Stimulated activated CD8-positive, alpha-beta memory T cell treated with anti-CD3 and anti-CD28 coated beads, Interleukin-12 subunit alpha, Interleukin-12 subunit beta, amount 100 ng/mL, for 4 hours (primary cell): ENCODE data around the gene OR1L6.

ENCODE experiments used
- DNase-seq: peaks from one replicate; pipeline ENCODE4 v3.0.0-alpha.2; 2020; ENCODE audit warnings: low read depth

OR1L6 gene

DNA sequence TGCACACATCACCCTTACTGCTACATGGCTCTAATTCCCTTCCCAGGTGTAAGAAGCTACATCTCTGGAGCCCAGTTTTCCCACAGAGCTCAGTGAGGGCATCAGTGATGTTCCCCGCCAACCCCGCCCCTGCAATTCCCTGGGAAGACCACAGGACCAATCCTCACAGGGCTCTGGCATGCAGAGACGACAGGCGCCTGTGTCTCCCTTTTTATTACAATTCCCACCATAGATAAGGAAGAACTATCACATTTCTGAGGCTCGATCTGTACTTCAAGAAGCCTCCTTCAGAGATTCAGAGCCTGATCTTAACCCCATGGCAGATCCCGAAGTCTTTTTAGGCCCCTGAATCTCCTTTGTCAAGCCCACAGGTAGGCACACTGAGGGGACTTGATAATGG, at the start of gene OR1L6:
TSS of gene OR1L6 (plus strand) at position 301 of the 400 bp plus-strand sequence. CDS start 7,545 bp downstream, outside the sequence.
- DNase-seq, result no peak

- DNase-seq, result no peak
Observed at GRCh38 chr9:122695696-122696095, 46.4 kb upstream of the OR1L6 start.

DNA sequence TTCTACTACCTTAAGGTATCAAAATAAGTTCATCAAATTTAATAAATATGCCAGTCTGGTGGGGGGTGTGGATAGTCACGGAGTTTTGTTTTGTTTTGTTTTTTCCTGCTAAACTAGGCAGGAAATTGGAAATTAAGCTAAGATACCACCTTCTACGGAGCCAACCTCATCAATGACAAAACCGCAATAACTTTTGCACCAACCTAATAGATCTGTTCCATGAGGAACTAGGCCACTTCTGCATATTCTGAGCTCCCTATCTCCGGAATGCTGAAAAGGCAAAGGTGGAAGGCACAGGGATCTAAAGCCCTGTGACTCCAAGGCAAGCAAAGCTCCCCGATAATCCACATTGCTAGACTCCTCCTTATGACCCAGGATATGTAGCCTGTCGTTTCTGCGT, 24.1 kb upstream of the OR1L6 start:
- no peak for DNase-seq

DNA sequence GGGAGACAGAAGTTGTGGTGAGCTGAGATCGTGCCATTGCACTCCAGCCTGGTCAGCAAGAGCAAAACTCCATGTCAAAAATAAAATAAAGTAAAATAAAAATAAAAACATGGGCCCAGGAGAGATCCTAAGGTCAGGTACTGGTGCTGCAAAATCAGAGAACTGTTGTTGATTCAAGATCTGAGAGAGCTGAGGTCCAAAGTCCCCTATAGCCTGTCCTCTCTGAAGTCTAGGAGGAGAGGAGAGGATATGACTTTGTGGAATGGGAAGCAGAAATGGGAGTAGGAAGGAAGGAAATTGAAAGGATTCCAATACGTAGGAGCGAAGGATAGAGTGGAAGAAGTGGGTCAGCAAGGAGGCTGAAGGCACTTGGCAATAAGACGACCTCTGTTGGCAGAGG, 22.9 kb upstream of the OR1L6 start:
- DNase-seq, result no peak

DNA sequence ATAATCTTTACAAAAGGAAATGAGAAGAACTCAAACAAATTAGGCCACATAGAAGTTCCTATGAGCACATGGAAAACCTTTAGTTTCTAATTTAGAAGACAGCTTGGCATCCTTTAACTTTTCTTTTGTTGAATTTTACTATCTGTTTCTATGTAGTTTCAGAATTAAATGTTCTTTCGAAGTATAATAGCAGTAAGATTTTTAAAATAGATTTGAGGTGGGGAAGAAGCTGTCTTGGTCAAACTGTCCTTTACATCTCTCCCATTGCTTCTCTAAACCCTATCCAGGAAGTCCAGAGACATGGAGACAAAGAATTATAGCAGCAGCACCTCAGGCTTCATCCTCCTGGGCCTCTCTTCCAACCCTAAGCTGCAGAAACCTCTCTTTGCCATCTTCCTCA, 18.4 kb upstream of the OR1L6 start, which contains the start of gene OR1L4:
TSS of gene OR1L4 (plus strand) at position 301 of the 400 bp plus-strand sequence. CDS start at position 301, 0 bp downstream.
- DNase-seq, result no peak

DNA sequence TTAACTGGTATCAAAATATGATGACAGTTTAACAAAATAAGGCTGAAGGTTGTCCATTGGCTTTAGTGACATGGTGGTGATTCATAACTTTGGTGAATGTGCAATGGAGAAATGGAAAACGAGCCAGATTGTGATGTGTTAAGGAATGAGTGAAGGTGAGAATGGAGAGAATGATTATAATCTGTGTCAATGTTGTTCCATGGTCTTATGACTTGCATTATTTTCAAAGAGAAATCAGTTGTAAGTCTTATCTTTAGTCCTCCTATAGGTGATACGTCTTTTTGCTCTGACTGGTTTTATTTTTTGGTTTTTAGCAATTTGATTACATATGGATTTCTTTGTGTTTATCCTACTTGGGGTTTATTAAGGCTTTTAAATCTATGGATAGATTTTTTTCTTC, 12.7 kb downstream of the OR1L6 start:
- DNase-seq, result no peak

GRCh38 chr9:122767817-122768216, 25.7 kb downstream of the OR1L6 start:
- no peak for DNase-seq

DNA sequence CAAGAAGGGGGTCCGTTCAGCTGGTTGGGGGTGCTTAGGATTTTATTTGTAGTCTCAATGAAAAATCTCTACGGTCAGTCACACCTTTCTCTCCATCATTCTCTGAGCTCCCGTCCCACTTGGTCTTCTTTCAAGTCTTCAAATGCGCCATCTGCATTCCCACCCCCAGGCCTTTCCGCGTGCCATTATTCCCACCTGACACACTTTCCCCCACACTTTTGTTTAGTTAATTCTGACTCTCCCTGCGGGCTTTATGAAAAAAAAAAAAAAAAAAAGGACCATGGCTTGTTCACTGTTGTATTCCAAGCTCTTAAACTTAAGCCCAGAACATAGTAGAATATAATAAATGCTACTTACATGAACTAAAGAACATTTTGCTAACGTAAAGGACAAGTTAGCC, 34.9 kb downstream of the OR1L6 start:
- DNase-seq, result no peak

GRCh38 chr9:122777935-122778627, 36.0 kb downstream of the OR1L6 start:
- DNase-seq, result no peak

DNA sequence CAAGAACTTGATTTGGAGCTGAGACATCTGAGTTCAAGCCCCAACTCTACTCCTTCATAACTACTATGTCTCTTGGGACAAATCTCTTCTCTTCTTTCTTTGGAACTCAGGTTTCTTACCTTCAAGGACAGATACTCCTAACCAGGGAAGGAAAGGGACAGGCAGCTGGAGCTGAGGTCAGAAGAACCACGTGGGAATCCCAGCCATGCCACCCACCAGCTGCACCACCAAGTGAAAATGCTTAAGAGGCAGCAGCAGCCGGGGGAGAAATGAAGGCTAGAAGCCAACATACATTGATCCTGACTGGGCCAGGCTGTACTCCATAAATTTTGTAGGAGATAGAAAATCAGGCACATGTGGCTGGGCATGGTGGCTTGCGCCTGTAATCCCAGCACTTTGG, 37.1 kb downstream of the OR1L6 start:
- no peak for DNase-seq

DNA sequence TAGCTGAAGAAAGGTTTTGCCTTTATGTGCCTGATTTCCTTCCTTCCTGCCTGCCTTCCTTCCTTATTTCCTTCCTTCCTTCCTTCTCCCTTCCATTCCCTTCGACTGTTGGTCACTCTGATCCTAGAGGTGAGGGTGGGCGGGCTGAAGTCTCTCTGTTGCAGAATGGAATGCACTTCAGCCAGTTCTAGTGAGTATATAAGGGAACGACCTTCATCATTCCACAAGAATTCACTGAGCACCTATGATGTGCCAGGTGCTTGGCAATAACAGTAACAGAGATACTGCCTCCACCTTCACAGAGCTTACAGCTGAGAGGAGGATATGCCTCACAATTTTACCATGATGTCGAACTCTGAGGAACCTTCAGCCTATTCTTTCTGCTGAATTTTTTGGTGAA, 37.9 kb downstream of the OR1L6 start:
- DNase-seq, result no peak

DNA sequence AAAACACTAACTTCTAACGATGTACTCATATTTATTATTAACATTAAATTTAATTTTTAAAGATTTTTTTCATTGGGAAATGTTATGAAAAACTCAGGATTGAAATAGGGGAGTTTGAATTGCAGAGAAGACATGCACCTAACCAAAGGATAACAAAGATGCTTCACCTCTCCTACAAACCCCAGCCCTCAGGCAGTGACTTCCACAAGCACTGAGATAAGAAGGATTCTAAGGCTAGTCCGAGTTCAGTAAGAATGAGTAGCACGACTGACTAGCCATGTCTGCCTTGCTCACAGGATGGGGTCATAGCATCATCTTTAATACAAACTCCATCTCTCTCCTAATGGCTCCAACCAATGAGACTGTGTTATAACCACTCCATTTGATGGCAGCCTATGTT, 39.6 kb downstream of the OR1L6 start:
- DNase-seq, result no peak

DNA sequence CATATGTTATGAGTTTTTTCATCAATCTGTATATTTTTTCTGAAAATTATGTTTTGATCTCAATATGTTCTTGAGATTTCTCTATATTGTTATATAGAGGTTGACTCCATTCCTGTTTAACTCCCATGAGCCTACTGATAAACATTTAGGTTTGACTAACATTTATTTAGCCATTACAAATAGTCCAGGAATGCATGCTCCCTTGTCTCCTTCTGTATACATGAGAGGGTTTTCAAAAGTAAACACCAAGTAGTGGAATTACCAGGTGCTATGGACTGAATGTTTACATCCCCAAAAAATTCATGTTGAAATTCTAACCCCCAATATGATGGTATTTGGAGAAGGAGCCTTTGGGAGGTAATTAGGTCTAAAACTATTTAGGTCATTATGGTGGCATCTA, 43.2 kb downstream of the OR1L6 start:
- DNase-seq, result no peak

GRCh38 chr9:122786338-122786737, 44.2 kb downstream of the OR1L6 start:
- DNase-seq, result no peak

DNA sequence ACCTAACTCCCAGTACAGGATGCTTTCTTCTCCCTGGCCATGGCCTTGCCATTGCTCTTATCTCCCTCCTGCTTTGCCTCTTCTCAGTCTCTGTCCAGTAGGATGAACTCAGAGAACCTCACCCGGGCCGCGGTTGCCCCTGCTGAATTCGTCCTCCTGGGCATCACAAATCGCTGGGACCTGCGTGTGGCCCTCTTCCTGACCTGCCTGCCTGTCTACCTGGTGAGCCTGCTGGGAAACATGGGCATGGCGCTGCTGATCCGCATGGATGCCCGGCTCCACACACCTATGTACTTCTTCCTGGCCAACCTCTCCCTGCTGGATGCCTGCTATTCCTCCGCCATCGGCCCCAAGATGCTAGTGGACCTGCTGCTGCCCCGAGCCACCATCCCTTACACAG, 46.7 kb downstream of the OR1L6 start, which contains the start of gene OR5C1:
TSS of gene OR5C1 (plus strand) at position 103 of the 400 bp plus-strand sequence. CDS start at position 103, 0 bp downstream.
- no peak for DNase-seq

DNA sequence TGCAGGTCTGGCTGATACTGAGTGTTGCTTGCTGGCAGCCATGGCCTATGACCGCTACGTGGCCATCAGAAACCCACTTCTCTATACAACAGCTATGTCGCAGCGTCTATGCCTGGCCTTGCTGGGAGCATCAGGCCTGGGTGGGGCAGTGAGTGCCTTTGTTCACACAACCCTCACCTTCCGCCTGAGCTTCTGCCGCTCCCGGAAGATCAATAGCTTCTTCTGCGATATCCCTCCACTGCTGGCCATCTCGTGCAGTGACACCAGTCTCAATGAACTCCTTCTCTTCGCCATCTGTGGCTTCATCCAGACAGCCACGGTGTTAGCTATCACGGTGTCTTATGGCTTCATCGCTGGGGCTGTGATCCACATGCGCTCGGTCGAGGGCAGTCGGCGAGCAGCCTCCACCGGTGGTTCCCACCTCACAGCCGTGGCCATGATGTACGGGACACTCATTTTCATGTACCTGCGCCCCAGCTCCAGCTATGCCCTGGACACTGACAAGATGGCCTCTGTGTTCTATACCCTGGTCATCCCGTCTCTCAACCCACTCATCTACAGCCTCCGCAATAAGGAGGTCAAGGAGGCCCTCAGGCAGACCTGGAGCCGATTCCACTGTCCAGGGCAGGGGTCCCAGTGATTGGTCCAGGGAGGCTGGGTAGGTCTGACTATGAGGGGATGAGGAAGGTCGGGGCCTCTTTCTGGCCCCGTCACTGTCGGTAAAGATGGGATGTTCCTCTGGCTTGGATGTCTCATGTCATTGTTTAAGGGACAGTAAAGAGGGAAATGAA, 47.3 kb downstream of the OR1L6 start:
- no peak for DNase-seq

DNA sequence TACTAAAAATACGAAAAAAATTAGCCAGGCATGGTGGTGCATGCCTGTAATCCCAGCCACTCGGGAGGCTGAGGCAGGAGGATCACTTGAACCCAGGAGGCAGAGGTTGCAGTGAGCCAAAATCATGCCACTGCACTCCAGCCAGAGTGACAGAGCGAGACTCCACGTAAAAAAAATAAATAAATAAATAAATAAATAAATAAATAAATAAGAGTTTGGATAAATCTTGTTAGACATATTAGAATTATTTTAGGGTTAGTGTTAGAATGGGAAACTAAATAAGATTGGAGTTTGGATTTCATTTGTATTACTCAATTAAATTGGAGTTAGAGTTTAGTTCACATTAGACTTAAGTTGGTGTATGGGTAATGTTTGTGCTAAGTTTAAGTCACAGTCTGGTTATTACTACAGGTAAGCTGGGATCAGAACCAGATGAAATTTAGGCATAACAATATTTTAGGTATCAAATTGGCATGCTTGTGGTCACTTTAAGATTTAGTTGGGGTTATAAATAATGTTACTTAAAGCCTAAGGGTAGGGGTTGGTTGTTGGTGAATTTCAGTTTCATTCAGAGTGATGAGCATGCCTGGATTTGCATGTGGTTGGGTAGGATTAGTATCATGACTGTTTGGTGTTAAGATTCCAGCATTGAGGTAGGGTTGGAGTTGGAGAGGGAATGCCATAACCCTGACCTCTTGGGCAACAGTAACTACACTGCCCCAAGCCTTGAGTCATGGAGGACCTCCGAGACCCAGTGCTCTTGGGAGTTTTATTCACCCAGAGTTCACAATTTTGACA, 50.0 kb downstream of the OR1L6 start:
- DNase-seq, result no peak

- DNase-seq, result no peak
Observed at GRCh38 chr9:122797316-122798063, 55.4 kb downstream of the OR1L6 start.
